G401 (cell line): Measurements from ENCODE around the gene DNAJB2. TPM values are rescaled to one million over a fixed set of nuclear protein-coding genes. Genes with fewer than 3 reads are reported as not detected.

Experiments used
- DNase-seq: peaks from one replicate; pipeline ENCODE4 v3.0.0-alpha.2; 2015; ENCODE audit warnings: low spot score
- in situ Hi-C: cut with HindIII; loops from 2 replicates; pipeline ENCODE4 v1.10.0; 2016; ENCODE audit warnings: low sequenced_read_pairs, mixed read lengths
- total RNA-seq: library from RNA; depleted of rRNA; stranded (reverse); fragments of >200 nt; shearing (Covaris generic); gene quantifications from 2 replicates; pipeline ENCODE4 v1.2.3, GENCODE V29; 2014; rRNA removed

Gene DNAJB2
- total RNA-seq, 1 experiment from 2014 or later, result 123 TPM

DNA sequence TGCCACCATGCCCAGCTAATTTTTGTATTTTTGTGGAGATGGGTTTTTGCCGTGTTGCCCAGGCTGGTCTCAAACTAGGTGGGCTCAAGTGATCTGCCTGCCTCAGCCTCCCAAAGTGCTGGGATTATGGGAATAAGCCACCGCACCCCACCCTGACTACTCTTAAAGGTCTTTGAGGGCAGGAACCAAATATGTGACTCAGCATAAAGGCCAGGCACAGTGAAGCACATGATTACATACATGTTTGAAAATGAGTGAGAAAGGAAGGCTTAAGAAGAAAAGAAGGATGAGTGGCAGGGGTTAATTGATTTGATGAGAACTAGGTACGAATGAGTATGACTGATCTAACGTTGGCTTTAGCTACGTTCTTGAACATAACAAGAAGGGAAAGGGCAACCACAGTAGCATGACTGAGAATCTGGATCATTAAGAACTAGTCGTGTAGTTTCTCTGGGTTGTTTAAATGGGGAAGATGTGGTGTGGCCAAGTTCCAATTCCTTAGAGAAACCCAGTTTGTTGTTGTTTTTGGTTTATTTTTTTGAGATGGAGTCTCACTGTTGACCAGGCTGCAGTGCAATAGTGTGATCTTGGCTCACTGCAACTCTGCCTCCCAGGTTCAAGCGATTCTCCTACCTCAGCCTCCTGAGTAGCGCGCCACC lies 46.6 kb downstream of the DNAJB2 start:
- no peak for DNase-seq
- in situ Hi-C loops, result no loop called here

GRCh38 chr2:219327719-219328118 lies 48.6 kb downstream of the DNAJB2 start:
- DNase-seq, result no peak
- in situ Hi-C loops, result no loop called here

GRCh38 chr2:219331560-219332213 lies 52.5 kb downstream of the DNAJB2 start:
- no peak for DNase-seq
- in situ Hi-C loops, result no loop called here

- in situ Hi-C loops, result no loop called here
- DNase-seq, result no peak
Measured at GRCh38 chr2:219332542-219332941, 53.4 kb downstream of the DNAJB2 start, which contains the start of gene RESP18. Gene RESP18, minus strand, starts transcription at chr2:219332744.

- in situ Hi-C loops, result no loop called here
- no peak for DNase-seq
Measured at GRCh38 chr2:219334076-219334475, 54.9 kb downstream of the DNAJB2 start.

GRCh38 chr2:219335373-219335786 lies 56.2 kb downstream of the DNAJB2 start:
- in situ Hi-C loops, result no loop called here
- DNase-seq, result no peak

Other genes with a start within 250 kb of the DNAJB2 start
- not detected in 2 replicates for gene CFAP65, start 237.8 kb upstream of the DNAJB2 start, total RNA-seq
- gene IHH, start 218.4 kb upstream of the DNAJB2 start, total RNA-seq, result not detected in 2 replicates
- 31.7 TPM in 2 replicates for gene NHEJ1, start 118.6 kb upstream of the DNAJB2 start, total RNA-seq
- gene SLC23A3, start 109.3 kb upstream of the DNAJB2 start, total RNA-seq, result not detected in 2 replicates
- gene CNPPD1, start 102.4 kb upstream of the DNAJB2 start, total RNA-seq, result 34.7 and 39.0 TPM in 2 replicates
- 55.4 and 64.6 TPM in 2 replicates for gene RETREG2, start 101.1 kb upstream of the DNAJB2 start, total RNA-seq
- gene ZFAND2B, start 72.6 kb upstream of the DNAJB2 start, total RNA-seq, result 24.8 and 26.9 TPM in 2 replicates
- gene ABCB6, start 60.4 kb upstream of the DNAJB2 start, total RNA-seq, result 14.1 and 21.5 TPM in 2 replicates
- gene ATG9A, start 49.7 kb upstream of the DNAJB2 start, total RNA-seq, result 24.6 and 26.6 TPM in 2 replicates
- gene ANKZF1, start 49.6 kb upstream of the DNAJB2 start, total RNA-seq, result 14.2 and 17.5 TPM in 2 replicates
- gene GLB1L, start 33.9 kb upstream of the DNAJB2 start, total RNA-seq, result 6.4 and 6.5 TPM in 2 replicates
- 26.4 and 38.1 TPM in 2 replicates for gene STK16, start 33.9 kb upstream of the DNAJB2 start, total RNA-seq
- gene TUBA4B, start 26.1 kb upstream of the DNAJB2 start, total RNA-seq, result not detected in 2 replicates
- gene TUBA4A, start 25.4 kb upstream of the DNAJB2 start, total RNA-seq, result 0.68 and 5.0 TPM in 2 replicates
- gene PTPRN, start 30.0 kb downstream of the DNAJB2 start, total RNA-seq, result 0.18 and 0.71 TPM in 2 replicates
- not detected in 2 replicates for gene RESP18, start 53.4 kb downstream of the DNAJB2 start, total RNA-seq
- 65.8 and 67.4 TPM in 2 replicates for gene DNPEP, start 108.5 kb downstream of the DNAJB2 start, total RNA-seq
- gene DES, start 139.0 kb downstream of the DNAJB2 start, total RNA-seq, result not detected in 2 replicates
- 7.7 and 11.1 TPM in 2 replicates for gene SPEG, start 155.5 kb downstream of the DNAJB2 start, total RNA-seq
- gene GMPPA, start 219.5 kb downstream of the DNAJB2 start, total RNA-seq, result 60.6 and 62.3 TPM in 2 replicates
- gene ASIC4, start 235.1 kb downstream of the DNAJB2 start, total RNA-seq, result 0.25 TPM in 1 of 2 replicates, not detected in the other